Esophagus squamous epithelium (tissue), 4 donors: ENCODE measurements around the gene UMAD1.

Source experiments
- CTCF ChIP-seq, 6 experiments: fragments of 450-650 bp in 4 of 6; fragments of 200-600 bp in 2 of 6; sonication (generic) in 2 of 6; IDR thresholded peaks; one replicate each; pipeline ENCODE4 v1.5.1; 2016 to 2019; ENCODE audit warnings: antibody characterized with exemption in 6 of 6, mild to moderate bottlenecking in 4 of 6, moderate library complexity in 4 of 6
- POLR2A ChIP-seq, 4 donors: fragments of 450-650 bp; IDR thresholded peaks; one replicate each; pipeline ENCODE4 v1.6.1; 2017; ENCODE audit warnings: antibody characterized with exemption in 4 of 4, mild to moderate bottlenecking in 4 of 4, moderate library complexity in 3 of 4

DNA sequence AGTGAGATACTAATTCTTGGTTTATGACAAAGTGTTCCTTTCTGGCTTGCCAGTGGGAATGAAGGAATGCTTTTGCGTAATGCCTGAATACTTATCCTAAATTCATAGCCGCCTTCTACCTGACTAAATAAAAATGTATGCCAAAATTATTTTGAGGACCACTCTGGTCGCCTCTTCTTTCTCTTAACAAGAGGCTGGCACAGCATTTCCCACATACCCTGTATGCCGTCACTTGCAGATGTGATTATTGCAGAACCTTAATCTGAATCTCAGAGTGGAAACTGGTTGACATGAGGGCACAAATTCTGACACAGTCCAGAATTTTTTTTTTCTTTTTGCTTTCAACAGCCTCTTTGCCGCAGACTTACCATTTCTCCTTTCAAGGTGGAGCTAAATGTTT lies 203.4 kb downstream of the UMAD1 start:
- no peak for TF ChIP-seq CTCF (IDR thresholded peaks at IDR 0.05)
- no peak for TF ChIP-seq POLR2A (IDR thresholded peaks at IDR 0.05)
